CD4-positive, alpha-beta T cell (primary cell): Measurements from ENCODE around the gene CEP350. TPM values are rescaled to one million over a fixed set of nuclear protein-coding genes. Genes with fewer than 3 reads are reported as not detected.

Experiments
- ATAC-seq: fragments of 200-7000 bp; cut with Tn5 transposase; one replicate; pipeline ENCODE4 v1.10.0; 2022; ENCODE audit warnings: mild to moderate bottlenecking; ENCODE audit not compliant: poor library complexity
- CTCF ChIA-PET: fragments of 350-600 bp; sonication (Branson Sonifier 250); formaldehyde crosslinking; loops from one replicate; lab custom pipeline; 2021; ENCODE audit warnings: antibody characterized with exemption, inconsistent platforms; lab: Charles Lee
- POLR2A ChIA-PET: fragments of 350-600 bp; sonication (Branson Sonifier 250); formaldehyde crosslinking; loops from one replicate; lab custom pipeline; 2021; ENCODE audit warnings: antibody characterized with exemption, inconsistent platforms; lab: Charles Lee
- DNase-seq, 14 experiments: peaks; one replicate each; pipeline ENCODE4 v3.0.0-alpha.2; 2013 to 2020; ENCODE audit warnings: mixed read lengths in 2 of 14
- H3K27ac ChIP-seq, 2 donors: one replicate each; pipeline versions ENCODE4 v1.5.1 to v1.7.0; 2013; ENCODE audit warnings: low read length in 2 of 2, low read depth in 1 of 2, mild to moderate bottlenecking in 1 of 2
- H3K27me3 ChIP-seq, 2 experiments: 1 replicate in 1 of 2; 2 replicates in 1 of 2; pipeline versions ENCODE4 v1.6.1 to v1.7.0; 2013; ENCODE audit warnings: low read length in 2 of 2, control low read depth in 1 of 2, mild to moderate bottlenecking in 1 of 2, moderate library complexity in 1 of 2; ENCODE audit not compliant: insufficient read depth in 2 of 2, control insufficient read depth in 1 of 2
- H3K36me3 ChIP-seq: one replicate; pipeline ENCODE4 v1.6.1; 2013; ENCODE audit warnings: low read length, control low read depth; ENCODE audit not compliant: insufficient read depth
- H3K4me1 ChIP-seq: one replicate; pipeline ENCODE4 v1.6.1; 2013; ENCODE audit warnings: low read length, control low read depth; ENCODE audit not compliant: insufficient read depth
- H3K4me3 ChIP-seq: one replicate; pipeline ENCODE4 v1.5.1; 2013; ENCODE audit warnings: mild to moderate bottlenecking, low read length, moderate library complexity
- H3K9me3 ChIP-seq, 2 experiments: 1 replicate in 1 of 2; 2 replicates in 1 of 2; pipeline versions ENCODE4 v1.6.1 to v1.7.0; 2013; ENCODE audit warnings: low read length in 2 of 2, mild to moderate bottlenecking in 2 of 2, control low read depth in 1 of 2, moderate library complexity in 1 of 2; ENCODE audit not compliant: control insufficient read depth in 1 of 2, insufficient read depth in 1 of 2
- H3K27ac Mint-ChIP-seq: one replicate; pipeline ENCODE4 v1.8.0; 2020; ENCODE audit warnings: mixed read lengths
- H3K27me3 Mint-ChIP-seq: one replicate; pipeline ENCODE4 v1.8.0; 2021; ENCODE audit warnings: mixed read lengths
- H3K36me3 Mint-ChIP-seq: one replicate; pipeline ENCODE4 v1.8.0; 2021; ENCODE audit warnings: low read depth, mixed read lengths
- H3K4me1 Mint-ChIP-seq: one replicate; pipeline ENCODE4 v1.8.0; 2021; ENCODE audit warnings: low read depth, mixed read lengths
- H3K4me3 Mint-ChIP-seq: one replicate; pipeline ENCODE4 v1.8.0; 2020; ENCODE audit warnings: mild to moderate bottlenecking, mixed read lengths
- H3K9me3 Mint-ChIP-seq: one replicate; pipeline ENCODE4 v1.8.0; 2020; ENCODE audit warnings: mixed read lengths
- CTCF ChIP-seq: fragments of 200-600 bp; IDR thresholded peaks from one replicate; pipeline ENCODE4 v1.8.0; 2022; ENCODE audit warnings: antibody characterized with exemption, mild to moderate bottlenecking
- intact Hi-C, 2 experiments: fragments of 100-400 bp; cut with DNase I in 1 of 2; cut with micrococcal nuclease in 1 of 2; formaldehyde crosslinking; loops; one replicate each; pipeline versions ENCODE4 v1.15.1 to v1.9.0; 2023 to 2025; cut with DNase I, micrococcal nuclease
- total RNA-seq, 174 experiments: library from RNA in 2 of 174; stranded (reverse) in 2 of 174; gene quantifications; one replicate each; pipeline ENCODE4 v1.2.3 and lab custom pipeline; 2021 to 2026

The CEP350 gene
- total RNA-seq, 2 experiments from 2014 or later, result 45.5 to 51.4 TPM

GRCh38 chr1:180040034-180040433 is 85.4 kb downstream of the CEP350 start:
- ATAC-seq (no peak), DNase-seq (no peak)
- H3K27me3 Mint-ChIP-seq, result no peaks in the 10 kb centered on the region
- no peak overlapping the region for H3K4me3 ChIP-seq
- peaks cover 69% of the 10 kb centered on the region for H3K36me3 ChIP-seq
- no peak overlapping the region for H3K4me3 Mint-ChIP-seq
- H3K27me3 ChIP-seq, result no peaks in the 10 kb centered on the region
- H3K4me1 Mint-ChIP-seq, result no peaks in the 10 kb centered on the region
- POLR2A ChIA-PET, result no interaction called here
- H3K27ac Mint-ChIP-seq, result no peak overlapping the region
- no peaks in the 10 kb centered on the region for H3K9me3 Mint-ChIP-seq
- H3K4me1 ChIP-seq, result no peaks in the 10 kb centered on the region
- CTCF ChIA-PET, result no interaction called here
- intact Hi-C loops, result no loop called here
- no peak for TF ChIP-seq CTCF
- peaks cover 86% of the 10 kb centered on the region for H3K36me3 Mint-ChIP-seq
- no peak overlapping the region for H3K27ac ChIP-seq
- no peaks in the 10 kb centered on the region for H3K9me3 ChIP-seq

GRCh38 chr1:180041582-180041981 is 87.0 kb downstream of the CEP350 start:
- ChIA-PET POLR2A (no interaction called here), CTCF (interaction anchor here (0.6 to 0.8 kb wide), 2 partner anchors 10 to 978 kb away, joined by 3 read pairs; no protein-coding TSS in a partner anchor)
- intact Hi-C loops, result no loop called here
- H3K4me1 ChIP-seq, result no peaks in the 10 kb centered on the region
- Mint-ChIP-seq H3K4me1 (no peaks in the 10 kb centered on the region), H3K9me3 (no peaks in the 10 kb centered on the region), H3K4me3 (no peak overlapping the region), H3K36me3 (peaks cover 86% of the 10 kb centered on the region), H3K27me3 (no peaks in the 10 kb centered on the region), H3K27ac (no peak overlapping the region)
- DNase-seq (no peak), ATAC-seq (no peak)
- H3K9me3 ChIP-seq, result no peaks in the 10 kb centered on the region
- peaks cover 73% of the 10 kb centered on the region for H3K36me3 ChIP-seq
- no peaks in the 10 kb centered on the region for H3K27me3 ChIP-seq
- H3K4me3 ChIP-seq, result no peak overlapping the region
- H3K27ac ChIP-seq, result no peak overlapping the region
- TF ChIP-seq CTCF, result no peak

GRCh38 chr1:180042988-180043622 is 88.5 kb downstream of the CEP350 start:
- Mint-ChIP-seq H3K4me3 (no peak overlapping the region), H3K9me3 (no peaks in the 10 kb centered on the region), H3K27ac (no peak overlapping the region), H3K27me3 (no peaks in the 10 kb centered on the region), H3K4me1 (no peaks in the 10 kb centered on the region), H3K36me3 (peaks cover 86% of the 10 kb centered on the region)
- no peak for TF ChIP-seq CTCF
- no peak for DNase-seq
- Histone ChIP-seq H3K36me3 (peaks cover 76% of the 10 kb centered on the region), H3K27ac (no peak overlapping the region), H3K4me1 (no peaks in the 10 kb centered on the region), H3K4me3 (no peak overlapping the region), H3K27me3 (no peaks in the 10 kb centered on the region), H3K9me3 (no peaks in the 10 kb centered on the region)
- ATAC-seq, result no peak
- CTCF ChIA-PET, result interaction anchor here (0.9 kb wide), 1 partner anchor 137 kb away, joined by 3 read pairs; no protein-coding TSS in a partner anchor
- intact Hi-C loops, result no loop called here
- POLR2A ChIA-PET, result no interaction called here
